Endothelial cell of umbilical vein (primary cell): ENCODE measurements around the gene CDY2A.
"Not testable (repeated sequence)": the region's sequence is repeated elsewhere in the genome, so short reads cannot be mapped to it uniquely, and the experiment has no call there.

Experiments used
- EZH2 ChIP-seq: IDR thresholded peaks from 2 replicates; pipeline ENCODE4 v1.6.1; 2012; ENCODE audit warnings: borderline replicate concordance, low read depth, mild to moderate bottlenecking, moderate library complexity, low read length, inconsistent platforms; ENCODE audit not compliant: severe bottlenecking
- TF ChIP-seq, protein P1 (sequence below), 2 donors: IDR thresholded peaks; 1 replicate in 1 of 2; 2 replicates in 1 of 2; pipeline ENCODE4 v1.5.1; 2011; ENCODE audit warnings: low read length in 2 of 2, mild to moderate bottlenecking in 2 of 2, moderate library complexity in 2 of 2, control low read depth in 1 of 2, inconsistent platforms in 1 of 2, low read depth in 1 of 2; ENCODE audit not compliant: insufficient read depth in 1 of 2; ENCODE audit errors: extremely low read depth in 1 of 2

DNA sequence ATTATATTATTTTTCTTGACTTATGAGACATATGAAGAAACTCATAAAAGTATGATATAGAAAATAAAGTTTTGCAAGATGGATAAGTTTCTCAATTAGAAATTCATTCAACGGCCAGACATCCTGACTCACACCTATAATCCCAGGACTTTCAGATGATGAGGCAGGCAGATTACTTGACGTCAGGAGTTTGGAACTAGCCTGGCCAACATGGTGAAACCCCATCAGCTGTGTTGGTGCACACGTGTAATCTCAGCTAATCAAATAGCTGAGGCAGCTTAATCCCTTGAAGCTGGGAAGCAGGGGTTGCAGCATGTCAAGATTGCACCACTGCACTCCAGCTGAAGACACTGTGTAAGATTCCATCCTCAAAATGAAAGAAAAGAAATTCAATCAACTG, 28.0 kb upstream of the CDY2A start:
- TF ChIP-seq EZH2, result not testable (repeated sequence)
- TF ChIP-seq, protein P1, sequence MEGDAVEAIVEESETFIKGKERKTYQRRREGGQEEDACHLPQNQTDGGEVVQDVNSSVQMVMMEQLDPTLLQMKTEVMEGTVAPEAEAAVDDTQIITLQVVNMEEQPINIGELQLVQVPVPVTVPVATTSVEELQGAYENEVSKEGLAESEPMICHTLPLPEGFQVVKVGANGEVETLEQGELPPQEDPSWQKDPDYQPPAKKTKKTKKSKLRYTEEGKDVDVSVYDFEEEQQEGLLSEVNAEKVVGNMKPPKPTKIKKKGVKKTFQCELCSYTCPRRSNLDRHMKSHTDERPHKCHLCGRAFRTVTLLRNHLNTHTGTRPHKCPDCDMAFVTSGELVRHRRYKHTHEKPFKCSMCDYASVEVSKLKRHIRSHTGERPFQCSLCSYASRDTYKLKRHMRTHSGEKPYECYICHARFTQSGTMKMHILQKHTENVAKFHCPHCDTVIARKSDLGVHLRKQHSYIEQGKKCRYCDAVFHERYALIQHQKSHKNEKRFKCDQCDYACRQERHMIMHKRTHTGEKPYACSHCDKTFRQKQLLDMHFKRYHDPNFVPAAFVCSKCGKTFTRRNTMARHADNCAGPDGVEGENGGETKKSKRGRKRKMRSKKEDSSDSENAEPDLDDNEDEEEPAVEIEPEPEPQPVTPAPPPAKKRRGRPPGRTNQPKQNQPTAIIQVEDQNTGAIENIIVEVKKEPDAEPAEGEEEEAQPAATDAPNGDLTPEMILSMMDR (IDR thresholded peaks at IDR 0.05; ENCODE audit: extremely low read depth in 1 of 2, insufficient read depth in 1 of 2, low read depth in 1 of 2, low read length in 2 of 2), result not testable (repeated sequence)
